Measurements from ENCODE around the gene KCTD18. TPM values are rescaled to one million over a fixed set of nuclear protein-coding genes. Genes with fewer than 3 reads are reported as not detected.

Gene KCTD18
- total RNA-seq, 2 experiments from 2014 or later = 15.2 to 16.7 TPM

DNA sequence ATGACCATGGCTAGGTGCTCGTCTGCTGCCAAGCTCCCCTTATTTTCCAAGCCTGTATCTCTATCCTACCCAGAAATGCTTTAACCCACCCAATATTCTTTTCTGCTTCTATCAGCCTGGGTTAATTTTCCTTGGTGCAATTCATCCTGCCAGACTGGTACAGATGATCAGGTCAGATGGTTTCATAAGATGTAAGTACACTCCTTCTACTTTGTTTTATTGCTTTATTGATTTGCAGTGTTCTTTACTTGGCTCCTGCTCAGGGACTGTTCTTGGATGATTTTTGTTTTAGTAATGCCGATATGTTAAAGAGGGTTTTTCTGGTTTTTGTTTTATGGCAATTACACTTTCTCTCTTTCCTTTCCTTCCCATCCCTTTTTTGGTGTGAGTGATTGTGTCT is 13.7 kb upstream of the KCTD18 start:
- DNase-seq = no peak

DNA sequence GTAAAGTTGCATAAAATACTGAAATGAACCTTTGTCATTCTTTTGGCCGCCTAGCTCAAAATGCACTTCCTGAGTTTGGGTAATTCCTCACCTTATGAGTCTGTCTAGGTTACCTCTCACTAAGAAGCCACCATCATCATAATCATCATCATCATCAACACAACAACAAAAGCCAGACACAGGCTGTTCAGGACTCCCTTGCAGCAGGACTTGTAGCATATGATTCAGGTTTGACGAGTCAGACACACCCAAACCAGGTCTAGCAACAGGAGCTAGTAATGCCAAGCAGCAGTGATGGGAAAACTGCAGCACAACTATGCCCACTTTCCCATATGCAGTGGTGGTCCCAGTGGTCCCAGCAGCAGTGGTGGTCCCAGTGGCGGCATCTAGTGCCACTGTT is 13.3 kb upstream of the KCTD18 start:
- intact Hi-C loops (cut with micrococcal nuclease) = no loop called here
- Mint-ChIP-seq H3K9me3 (no peaks in the 10 kb centered on the region), H3K36me3 (ENCODE audit: low read depth) (peaks cover 3% of the 10 kb centered on the region), H3K27me3 (peaks cover 3% of the 10 kb centered on the region), H3K4me1 (ENCODE audit: low read depth) (peaks cover 18% of the 10 kb centered on the region), H3K27ac (no peak overlapping the region), H3K4me3 (no peak overlapping the region)
- no peak for DNase-seq
- POLR2A ChIA-PET = no interaction called here
- CTCF ChIA-PET = interaction anchor here (0.8 to 5.2 kb wide), 3 partner anchors 11 to 40 kb away, joined by 3 to 44 read pairs (median 3); partner anchors contain the start of gene KCTD18
- TF ChIP-seq, protein P1, sequence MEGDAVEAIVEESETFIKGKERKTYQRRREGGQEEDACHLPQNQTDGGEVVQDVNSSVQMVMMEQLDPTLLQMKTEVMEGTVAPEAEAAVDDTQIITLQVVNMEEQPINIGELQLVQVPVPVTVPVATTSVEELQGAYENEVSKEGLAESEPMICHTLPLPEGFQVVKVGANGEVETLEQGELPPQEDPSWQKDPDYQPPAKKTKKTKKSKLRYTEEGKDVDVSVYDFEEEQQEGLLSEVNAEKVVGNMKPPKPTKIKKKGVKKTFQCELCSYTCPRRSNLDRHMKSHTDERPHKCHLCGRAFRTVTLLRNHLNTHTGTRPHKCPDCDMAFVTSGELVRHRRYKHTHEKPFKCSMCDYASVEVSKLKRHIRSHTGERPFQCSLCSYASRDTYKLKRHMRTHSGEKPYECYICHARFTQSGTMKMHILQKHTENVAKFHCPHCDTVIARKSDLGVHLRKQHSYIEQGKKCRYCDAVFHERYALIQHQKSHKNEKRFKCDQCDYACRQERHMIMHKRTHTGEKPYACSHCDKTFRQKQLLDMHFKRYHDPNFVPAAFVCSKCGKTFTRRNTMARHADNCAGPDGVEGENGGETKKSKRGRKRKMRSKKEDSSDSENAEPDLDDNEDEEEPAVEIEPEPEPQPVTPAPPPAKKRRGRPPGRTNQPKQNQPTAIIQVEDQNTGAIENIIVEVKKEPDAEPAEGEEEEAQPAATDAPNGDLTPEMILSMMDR (IDR thresholded peaks at IDR 0.05) = no peak
- no peak for ATAC-seq

More for the DNA sequence above, 13.7 kb upstream of the KCTD18 start:
- no peak overlapping the region for H3K4me3 Mint-ChIP-seq
- CTCF ChIA-PET = interaction anchor here (0.7 to 5.2 kb wide), 3 partner anchors 12 to 516 kb away, joined by 3 to 44 read pairs (median 3); partner anchors contain the start of gene KCTD18
- TF ChIP-seq, protein P1 (IDR thresholded peaks at IDR 0.05) = no peak
- POLR2A ChIA-PET = no interaction called here
- H3K9me3 Mint-ChIP-seq = no peaks in the 10 kb centered on the region
- no peak overlapping the region for H3K27ac Mint-ChIP-seq
- peaks cover 3% of the 10 kb centered on the region for H3K36me3 Mint-ChIP-seq (ENCODE audit: low read depth)
- H3K4me1 Mint-ChIP-seq (ENCODE audit: low read depth) = peaks cover 21% of the 10 kb centered on the region
- intact Hi-C loops (cut with micrococcal nuclease) = no loop called here
- peaks cover 3% of the 10 kb centered on the region for H3K27me3 Mint-ChIP-seq
- ATAC-seq = no peak

GRCh38 chr2:200515155-200515554 is 5.3 kb upstream of the KCTD18 start:
- TF ChIP-seq, protein P1 (IDR thresholded peaks at IDR 0.05) = no peak
- Mint-ChIP-seq H3K4me1 (ENCODE audit: low read depth) (peaks cover 14% of the 10 kb centered on the region), H3K27me3 (no peaks in the 10 kb centered on the region), H3K36me3 (ENCODE audit: low read depth) (no peaks in the 10 kb centered on the region), H3K27ac (no peak overlapping the region), H3K4me3 (no peak overlapping the region), H3K9me3 (peaks cover 4% of the 10 kb centered on the region)
- ATAC-seq (no peak), DNase-seq (no peak)
- intact Hi-C loops (cut with micrococcal nuclease) = no loop called here
- POLR2A ChIA-PET = no interaction called here
- CTCF ChIA-PET = interaction anchor here (6.8 kb wide), 1 partner anchor 10 kb away, joined by 44 read pairs; the partner anchor contains the start of gene SGO2

GRCh38 chr2:200509235-200509611 is 645 bp downstream of the KCTD18 start:
- TF ChIP-seq, protein P1 (IDR thresholded peaks at IDR 0.05) = no peak
- peaks cover 20% of the 10 kb centered on the region for H3K4me1 Mint-ChIP-seq (ENCODE audit: low read depth)
- H3K4me3 Mint-ChIP-seq = peak overlapping the region; percentile 91
- POLR2A ChIA-PET = no interaction called here
- H3K36me3 Mint-ChIP-seq (ENCODE audit: low read depth) = peaks cover 5% of the 10 kb centered on the region
- H3K27me3 Mint-ChIP-seq = no peaks in the 10 kb centered on the region
- intact Hi-C loops (cut with micrococcal nuclease) = no loop called here
- ATAC-seq (peak; percentile 12), DNase-seq (peak; percentile 16)
- H3K27ac Mint-ChIP-seq = peak overlapping the region; percentile 89
- CTCF ChIA-PET = interaction anchor here (0.6 to 6.8 kb wide), 8 partner anchors 9 to 197 kb away, joined by 3 to 44 read pairs (median 4); partner anchors contain the start of gene SGO2
- no peaks in the 10 kb centered on the region for H3K9me3 Mint-ChIP-seq

DNA sequence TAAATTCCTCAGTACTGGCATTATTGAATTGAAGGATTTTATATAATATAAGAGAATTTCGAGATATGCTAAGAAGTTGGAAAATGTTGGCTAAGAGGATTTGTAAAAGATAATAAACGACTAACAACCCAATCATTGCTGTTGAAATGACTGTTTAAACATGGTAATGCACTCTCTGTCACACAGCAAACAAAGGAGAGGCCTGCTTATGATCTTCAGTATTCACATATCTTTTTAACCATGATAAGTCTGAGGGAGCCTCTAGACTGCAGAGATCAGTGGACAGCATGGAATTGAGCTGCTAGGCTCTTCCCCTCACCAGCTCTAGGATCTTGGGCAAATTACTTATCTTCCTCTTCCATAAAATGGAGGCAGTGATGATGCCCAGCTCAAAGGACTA is 2.7 kb downstream of the KCTD18 start:
- ATAC-seq (no peak), DNase-seq (no peak)
- H3K4me3 Mint-ChIP-seq = no peak overlapping the region
- ChIA-PET CTCF (no interaction called here), POLR2A (no interaction called here)
- TF ChIP-seq, protein P1 (IDR thresholded peaks at IDR 0.05) = no peak
- intact Hi-C loops (cut with micrococcal nuclease) = no loop called here
- H3K27me3 Mint-ChIP-seq = no peaks in the 10 kb centered on the region
- peaks cover 11% of the 10 kb centered on the region for H3K36me3 Mint-ChIP-seq (ENCODE audit: low read depth)
- peaks cover 2% of the 10 kb centered on the region for H3K9me3 Mint-ChIP-seq
- H3K4me1 Mint-ChIP-seq (ENCODE audit: low read depth) = peaks cover 20% of the 10 kb centered on the region
- no peak overlapping the region for H3K27ac Mint-ChIP-seq
